IPS-15b (cell line): ENCODE data around the gene EHD3.
"Not testable (repeated sequence)": the region's sequence is repeated elsewhere in the genome, so short reads cannot be mapped to it uniquely, and the experiment has no call there.

Source experiments
- H3K27me3 ChIP-seq: one replicate; pipeline ENCODE4 v1.6.1; 2013; ENCODE audit warnings: low read length; ENCODE audit not compliant: control insufficient read depth, insufficient read depth
- H3K36me3 ChIP-seq: one replicate; pipeline ENCODE4 v1.6.1; 2013; ENCODE audit warnings: low read length; ENCODE audit not compliant: control insufficient read depth, insufficient read depth
- H3K4me1 ChIP-seq: one replicate; pipeline ENCODE4 v1.6.1; 2013; ENCODE audit warnings: mild to moderate bottlenecking, low read length; ENCODE audit not compliant: control insufficient read depth, insufficient read depth
- H3K4me3 ChIP-seq: one replicate; pipeline ENCODE4 v1.5.1; 2013; ENCODE audit warnings: low read depth, low read length
- H3K9ac ChIP-seq: one replicate; pipeline ENCODE4 v1.6.1; 2013; ENCODE audit warnings: low read depth, mild to moderate bottlenecking, low read length
- H3K9me3 ChIP-seq: one replicate; pipeline ENCODE4 v1.6.1; 2013; ENCODE audit warnings: mild to moderate bottlenecking, low read length; ENCODE audit not compliant: control insufficient read depth, insufficient read depth

Gene EHD3

DNA sequence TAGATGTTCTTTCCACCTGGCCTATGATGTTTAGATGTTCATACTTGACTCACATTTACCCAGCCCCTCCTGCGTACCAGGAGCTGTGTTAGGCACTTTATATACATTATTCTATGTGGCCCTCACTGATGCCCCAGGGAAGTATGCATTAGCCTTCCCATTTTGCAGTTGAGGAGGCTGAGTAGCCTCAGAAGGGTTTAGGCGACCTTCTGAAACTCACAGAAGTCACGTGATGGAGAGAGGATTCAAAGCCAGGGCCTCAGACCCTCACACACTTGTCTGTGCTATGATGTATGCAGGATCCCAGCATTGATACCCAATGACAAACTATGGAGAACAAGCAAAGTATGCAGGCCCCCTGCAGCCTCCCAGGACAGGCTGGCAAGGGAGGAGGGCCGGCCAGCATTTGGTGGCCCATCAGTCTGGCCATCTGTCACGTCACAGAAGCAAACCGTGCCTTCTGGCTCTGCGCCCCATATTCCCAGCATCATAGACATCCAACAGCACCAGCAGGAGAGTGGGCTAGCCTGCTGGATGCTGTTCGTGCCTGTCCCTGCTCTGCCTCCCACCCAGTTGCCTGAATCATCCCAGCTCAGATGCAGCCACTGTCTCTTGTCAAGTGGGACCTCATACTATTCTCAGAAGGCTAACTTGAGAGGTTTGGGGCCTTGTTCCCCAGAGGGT, 33.6 kb downstream of the EHD3 start:
- Histone ChIP-seq H3K9ac (no peak overlapping the region), H3K4me1 (peaks cover 6% of the 10 kb centered on the region)

DNA sequence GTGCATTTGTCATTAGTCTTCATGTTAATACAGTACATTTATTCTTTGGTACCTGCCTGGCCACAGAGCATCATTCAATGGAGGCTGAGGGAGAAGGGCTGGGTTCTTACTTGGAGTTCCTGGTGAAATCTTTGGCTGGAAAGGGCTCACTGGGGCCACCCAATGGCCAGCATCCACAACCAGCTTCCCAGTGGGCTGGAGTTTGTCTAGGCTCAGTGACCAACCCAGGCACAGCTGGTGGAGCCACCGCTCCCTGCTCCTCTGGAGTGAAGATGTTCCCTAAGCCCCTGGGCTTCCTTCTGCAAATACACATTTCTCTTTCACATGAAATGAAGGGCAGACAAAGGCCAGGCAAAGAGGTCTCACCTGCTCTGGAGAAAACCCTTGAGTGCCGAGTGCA, 34.4 kb downstream of the EHD3 start:
- H3K9me3 ChIP-seq: no peaks in the 10 kb centered on the region
- peaks cover 2% of the 10 kb centered on the region for H3K36me3 ChIP-seq
- H3K4me1 ChIP-seq: peaks cover 6% of the 10 kb centered on the region
- no peak overlapping the region for H3K9ac ChIP-seq
- H3K4me3 ChIP-seq: no peak overlapping the region
- no peaks in the 10 kb centered on the region for H3K27me3 ChIP-seq

More for the DNA sequence above, 33.6 kb downstream of the EHD3 start:
- H3K27me3 ChIP-seq: no peaks in the 10 kb centered on the region
- no peaks in the 10 kb centered on the region for H3K9me3 ChIP-seq
- H3K36me3 ChIP-seq: peaks cover 3% of the 10 kb centered on the region
- H3K4me3 ChIP-seq: no peak overlapping the region

DNA sequence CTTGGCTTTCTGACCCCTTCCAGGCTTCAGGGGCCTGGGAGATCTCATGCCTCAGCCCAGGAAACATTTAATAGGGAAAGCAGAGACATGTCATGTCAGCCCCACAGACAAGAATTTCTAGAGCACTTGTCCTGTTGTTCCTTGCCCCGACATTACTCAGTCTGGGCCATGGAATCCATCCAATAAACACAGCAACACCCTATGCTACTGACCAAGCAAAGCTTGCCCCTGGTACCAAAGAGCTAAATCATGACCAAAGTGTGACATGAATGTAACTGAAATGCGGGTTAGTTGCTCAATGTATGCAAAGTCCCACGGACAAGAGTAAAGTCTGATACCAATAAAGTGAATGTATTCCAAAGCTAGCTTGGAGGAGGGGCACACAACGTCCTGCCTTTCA, 35.1 kb downstream of the EHD3 start:
- Histone ChIP-seq H3K36me3 (no peaks in the 10 kb centered on the region), H3K27me3 (no peaks in the 10 kb centered on the region), H3K9me3 (no peaks in the 10 kb centered on the region), H3K4me1 (peaks cover 6% of the 10 kb centered on the region), H3K9ac (no peak overlapping the region), H3K4me3 (no peak overlapping the region)

DNA sequence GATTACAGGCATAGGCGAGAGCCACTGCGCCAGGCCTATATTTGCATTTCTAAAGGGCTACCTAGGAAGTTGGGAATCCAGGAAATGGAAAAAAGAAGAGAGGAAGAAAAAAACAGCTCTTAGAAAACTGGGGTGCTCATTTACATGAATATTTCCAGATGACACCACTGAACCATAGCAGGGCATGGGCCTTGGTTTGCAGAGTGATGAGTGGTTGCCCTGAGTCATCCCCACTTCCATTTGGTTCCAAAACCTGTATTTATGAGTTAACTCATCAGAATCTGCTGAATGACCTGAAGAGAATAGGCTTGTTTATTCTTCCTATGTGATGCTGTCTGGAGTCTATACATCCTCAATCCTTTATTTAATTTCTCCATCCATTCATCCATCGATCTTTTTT, 36.2 kb downstream of the EHD3 start:
- Histone ChIP-seq H3K4me3 (no peak overlapping the region), H3K4me1 (peaks cover 6% of the 10 kb centered on the region), H3K36me3 (no peaks in the 10 kb centered on the region), H3K9ac (no peak overlapping the region), H3K27me3 (no peaks in the 10 kb centered on the region), H3K9me3 (no peaks in the 10 kb centered on the region)

DNA sequence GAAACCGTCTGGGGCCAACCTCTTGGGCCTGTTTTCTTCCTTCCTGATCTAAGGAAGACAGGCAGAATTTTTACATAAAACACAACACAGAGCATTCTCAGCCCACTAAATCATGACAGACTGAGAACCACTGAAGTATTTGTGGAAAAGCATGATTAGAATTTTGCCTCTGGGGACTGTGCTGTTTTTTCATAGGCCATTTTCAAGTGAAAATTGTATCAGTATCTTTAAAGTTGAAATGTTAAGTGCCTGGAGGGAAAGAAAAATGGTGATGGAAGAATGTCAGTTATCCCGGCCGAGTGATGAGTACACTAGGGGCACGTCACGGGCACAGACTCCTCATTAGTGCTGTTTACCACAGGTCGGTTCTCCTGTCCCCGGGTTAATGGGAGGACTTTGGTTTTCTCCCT, 36.9 kb downstream of the EHD3 start:
- no peaks in the 10 kb centered on the region for H3K36me3 ChIP-seq
- no peaks in the 10 kb centered on the region for H3K9me3 ChIP-seq
- H3K9ac ChIP-seq: no peak overlapping the region
- no peak overlapping the region for H3K4me3 ChIP-seq
- peaks cover 6% of the 10 kb centered on the region for H3K4me1 ChIP-seq
- H3K27me3 ChIP-seq: no peaks in the 10 kb centered on the region

DNA sequence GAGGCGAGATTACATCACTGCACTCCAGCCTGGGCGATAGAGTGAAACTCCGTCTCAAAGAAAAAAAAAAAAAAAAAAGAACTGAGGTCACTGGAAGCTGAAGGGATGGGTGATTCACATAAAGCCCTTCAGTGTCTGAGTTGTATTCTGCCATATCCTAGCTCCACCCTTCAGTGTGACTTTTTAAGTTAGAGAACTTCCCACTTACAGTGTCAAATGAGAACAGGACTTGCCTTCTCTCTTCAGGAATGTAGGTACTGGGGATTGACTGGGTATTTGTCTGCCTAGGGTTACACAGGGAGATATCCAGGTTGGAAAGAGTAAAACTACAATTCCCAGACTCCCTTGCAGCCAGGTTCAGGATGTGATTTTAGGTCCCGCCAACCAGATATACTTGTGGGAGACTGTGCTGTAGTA, 37.9 kb downstream of the EHD3 start:
- Histone ChIP-seq H3K4me1 (peaks cover 6% of the 10 kb centered on the region), H3K27me3 (no peaks in the 10 kb centered on the region), H3K9ac (no peak overlapping the region), H3K4me3 (no peak overlapping the region), H3K36me3 (no peaks in the 10 kb centered on the region), H3K9me3 (no peaks in the 10 kb centered on the region)

DNA sequence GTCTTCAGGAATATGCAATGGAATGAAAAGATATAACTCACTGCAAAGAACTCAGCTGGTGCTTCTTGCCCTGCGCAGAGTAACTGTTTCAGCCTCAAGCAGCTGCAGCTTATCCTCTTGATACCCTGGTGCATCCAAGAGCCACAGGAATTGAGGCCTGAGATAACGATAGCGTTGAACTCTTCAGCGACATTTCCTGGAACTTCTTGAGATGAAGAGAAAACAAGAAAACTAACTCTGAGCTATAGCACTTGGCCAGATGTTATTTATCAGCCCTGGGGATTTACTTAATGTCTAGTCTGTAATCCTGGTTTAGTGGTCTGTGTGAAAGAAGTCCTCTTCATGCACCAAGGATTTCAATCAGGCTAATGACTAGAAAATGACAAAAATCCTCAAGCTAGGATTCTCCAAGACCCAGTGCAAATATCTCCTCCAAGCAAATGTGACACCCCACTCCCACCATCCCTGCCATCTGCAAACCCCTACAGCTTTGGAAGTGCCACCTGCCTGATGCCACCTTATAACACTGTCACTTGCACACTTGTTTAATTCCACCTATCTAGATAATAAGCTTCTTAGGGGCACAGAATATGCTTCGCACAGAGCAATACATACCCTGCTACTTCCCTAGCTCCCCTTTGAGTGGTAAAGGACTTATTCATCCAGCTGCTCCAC, 40.6 kb downstream of the EHD3 start:
- no peaks in the 10 kb centered on the region for H3K9me3 ChIP-seq
- H3K36me3 ChIP-seq: no peaks in the 10 kb centered on the region
- H3K4me3 ChIP-seq: no peak overlapping the region
- no peak overlapping the region for H3K9ac ChIP-seq
- no peaks in the 10 kb centered on the region for H3K27me3 ChIP-seq
- peaks cover 6% of the 10 kb centered on the region for H3K4me1 ChIP-seq

DNA sequence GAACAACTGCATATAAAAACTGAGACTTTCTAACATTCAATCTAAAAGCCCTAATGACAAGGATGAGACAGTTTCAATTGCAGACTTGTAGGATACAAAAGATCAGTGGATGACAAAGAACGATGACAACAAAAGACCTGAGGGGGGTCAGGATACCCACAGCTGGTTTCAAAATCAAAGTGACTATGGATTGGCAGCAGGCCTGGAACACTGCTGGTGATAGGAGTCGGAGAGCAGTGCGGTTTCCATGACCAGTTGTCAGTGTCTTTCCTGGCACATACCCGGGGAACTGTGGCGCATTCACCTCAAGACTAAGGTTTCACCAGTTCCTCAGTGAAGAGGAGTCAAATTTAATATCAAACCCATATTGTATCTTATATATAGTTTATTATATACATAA, 42.0 kb downstream of the EHD3 start:
- no peak overlapping the region for H3K9ac ChIP-seq
- no peaks in the 10 kb centered on the region for H3K4me1 ChIP-seq
- H3K36me3 ChIP-seq: no peaks in the 10 kb centered on the region
- no peak overlapping the region for H3K4me3 ChIP-seq
- no peaks in the 10 kb centered on the region for H3K27me3 ChIP-seq
- H3K9me3 ChIP-seq: no peaks in the 10 kb centered on the region

DNA sequence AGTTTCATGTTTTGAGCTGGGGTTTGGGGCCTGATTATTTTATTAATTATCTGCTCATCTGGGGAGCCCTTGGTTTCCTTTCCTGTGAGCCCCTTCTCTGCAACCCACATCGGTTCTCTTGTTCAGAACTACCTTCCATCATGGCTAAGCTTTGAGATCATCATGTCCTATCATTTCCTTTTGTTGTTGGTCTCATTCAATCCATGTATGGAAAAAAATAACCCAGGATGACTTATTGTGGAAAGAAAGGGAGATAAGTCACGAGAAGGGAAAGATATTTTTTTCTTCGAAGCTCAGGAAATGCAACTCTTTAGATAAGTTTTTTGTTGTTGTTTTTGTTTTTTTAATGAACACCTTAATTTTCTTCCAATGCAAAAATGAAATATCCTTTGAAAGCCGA, 43.7 kb downstream of the EHD3 start:
- no peaks in the 10 kb centered on the region for H3K4me1 ChIP-seq
- no peaks in the 10 kb centered on the region for H3K27me3 ChIP-seq
- H3K9me3 ChIP-seq: no peaks in the 10 kb centered on the region
- no peak overlapping the region for H3K4me3 ChIP-seq
- no peaks in the 10 kb centered on the region for H3K36me3 ChIP-seq
- H3K9ac ChIP-seq: no peak overlapping the region

DNA sequence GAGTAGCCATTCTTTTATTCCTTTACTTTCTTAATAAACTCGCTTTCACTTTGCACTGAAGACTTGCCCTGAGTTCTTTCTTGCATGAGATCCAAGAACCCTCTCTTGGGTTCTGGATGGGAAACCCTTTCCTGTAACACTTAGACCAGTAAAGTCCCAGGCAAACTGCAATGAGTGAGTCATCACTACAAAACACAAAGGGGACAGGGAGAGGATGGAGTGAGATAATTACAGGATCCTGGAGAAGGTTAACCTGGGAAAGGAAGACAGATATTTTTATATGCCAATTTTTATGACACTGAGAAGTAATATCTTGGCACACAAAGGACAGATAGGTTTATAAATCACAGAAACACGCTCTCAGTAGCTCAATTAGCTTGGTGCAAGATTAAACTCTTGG, 48.7 kb downstream of the EHD3 start:
- H3K4me3 ChIP-seq: no peak overlapping the region
- no peaks in the 10 kb centered on the region for H3K36me3 ChIP-seq
- no peaks in the 10 kb centered on the region for H3K4me1 ChIP-seq
- H3K9me3 ChIP-seq: no peaks in the 10 kb centered on the region
- no peaks in the 10 kb centered on the region for H3K27me3 ChIP-seq
- no peak overlapping the region for H3K9ac ChIP-seq

DNA sequence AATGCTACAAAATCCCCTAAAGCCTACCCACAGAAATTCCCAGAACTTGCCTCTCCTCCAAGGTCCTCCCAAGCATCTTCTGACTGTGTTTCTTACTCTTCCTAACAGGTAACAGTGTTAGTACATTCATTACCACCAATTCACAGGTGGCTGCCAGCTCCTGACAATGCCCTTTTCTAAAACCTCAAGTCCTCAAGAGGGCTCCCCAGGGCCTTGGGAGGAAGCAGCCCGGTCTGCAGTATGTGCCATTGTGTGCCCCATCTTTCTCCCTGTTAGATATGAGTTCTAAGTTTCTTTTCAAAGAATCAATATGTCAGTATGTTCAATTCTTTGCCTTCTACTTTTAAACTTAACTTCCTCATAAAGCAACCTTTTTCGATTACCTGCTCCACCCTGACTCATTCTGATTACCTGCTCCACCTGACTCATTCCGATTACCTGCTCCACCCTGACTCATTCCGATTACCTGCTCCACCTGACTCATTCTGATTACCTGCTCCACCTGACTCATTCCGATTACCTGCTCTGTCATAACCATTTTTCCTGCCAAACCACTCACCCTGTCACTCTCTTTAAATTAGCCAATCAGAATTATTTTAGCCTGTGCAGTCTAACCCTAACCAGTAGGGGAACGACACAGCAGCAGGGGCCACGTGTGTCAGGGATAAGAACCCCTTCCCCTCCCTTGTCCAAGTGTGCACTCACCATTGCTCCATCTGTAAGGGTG, 49.4 kb downstream of the EHD3 start:
- H3K9me3 ChIP-seq, H3K4me3 ChIP-seq, H3K9ac ChIP-seq, H3K4me1 ChIP-seq, H3K36me3 ChIP-seq, H3K27me3 ChIP-seq: not testable (repeated sequence)

DNA sequence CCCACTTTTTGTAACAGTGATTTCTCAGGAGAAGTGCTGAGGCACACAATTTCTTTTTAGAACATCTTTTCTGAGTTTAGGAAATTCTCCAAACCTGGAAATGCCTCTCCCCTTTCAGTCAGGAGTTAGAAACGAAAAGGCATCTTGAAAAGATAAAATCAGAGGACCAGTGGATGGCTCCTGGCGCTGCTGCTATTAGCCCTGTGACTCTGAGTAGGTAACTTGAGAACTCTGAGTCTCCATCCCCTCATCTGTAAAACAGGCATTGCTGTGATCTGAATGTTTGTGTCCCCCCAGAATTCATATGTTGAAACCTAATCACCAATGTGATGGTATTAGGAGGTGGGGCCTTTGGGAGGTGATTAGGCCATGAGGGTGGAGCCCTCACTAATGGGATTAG, 50.2 kb downstream of the EHD3 start:
- H3K36me3 ChIP-seq: no peaks in the 10 kb centered on the region
- no peaks in the 10 kb centered on the region for H3K4me1 ChIP-seq
- H3K9me3 ChIP-seq: no peaks in the 10 kb centered on the region
- no peak overlapping the region for H3K4me3 ChIP-seq
- H3K9ac ChIP-seq: no peak overlapping the region
- H3K27me3 ChIP-seq: no peaks in the 10 kb centered on the region
